H1 (cell line): ENCODE results near the gene KCTD16. TPM values are rescaled to one million over a fixed set of nuclear protein-coding genes. Genes with fewer than 3 reads are reported as not detected.

Experiments used
- EZH2 ChIP-seq: fragments of 200-600 bp; sonication (generic); IDR thresholded peaks from 2 replicates; pipeline ENCODE4 v1.7.1; 2012; ENCODE audit warnings: low read depth, mild to moderate bottlenecking, moderate library complexity, low read length, inconsistent platforms; ENCODE audit not compliant: severe bottlenecking
- KDM5A ChIP-seq: fragments of 200-600 bp; IDR thresholded peaks from 2 replicates; pipeline ENCODE4 v1.7.1; 2012; ENCODE audit warnings: mild to moderate bottlenecking, low read length, inconsistent platforms, mixed read lengths
- POLR2AphosphoS5 ChIP-seq: IDR thresholded peaks from 2 replicates; pipeline ENCODE4 v1.6.1; 2011; ENCODE audit warnings: low read depth, low read length
- SUZ12 ChIP-seq: fragments of 200-600 bp; sonication (generic); IDR thresholded peaks from 2 replicates; pipeline ENCODE4 v1.6.1; 2012; ENCODE audit warnings: mild to moderate bottlenecking, inconsistent platforms, low read length, moderate library complexity, mixed read lengths
- TAF1 ChIP-seq: IDR thresholded peaks from 2 replicates; pipeline ENCODE4 v1.6.1; 2011; ENCODE audit warnings: mild to moderate bottlenecking, low read depth, low read length
- TBP ChIP-seq: IDR thresholded peaks from 2 replicates; pipeline ENCODE4 v1.6.1; 2011; ENCODE audit warnings: low read depth, low read length, improper control_type of control experiment
- polyA plus RNA-seq, 7 experiments: library from polyadenylated mRNA; depleted of rRNA in 3 of 7; stranded (reverse) in 5 of 7; unstranded in 2 of 7; fragments of >200 nt in 5 of 7; fragments of 200-250 nt in 2 of 7; gene quantifications; 1 replicate in 5 of 7; 2 replicates in 1 of 7; 4 replicates in 1 of 7; pipeline versions ENCODE4 v1.2.1 to v1.2.3, GENCODE V29; 2011 to 2013; ENCODE audit warnings: missing spikeins in 2 of 7, mixed read lengths in 2 of 7
- total RNA-seq: library from RNA; stranded (reverse); fragmentation: NEBNext Ultra II Directional; extraction: Animal tissue kit (Norgen Biotek cat#: 25700); gene quantifications from 2 replicates; pipeline ENCODE4 v1.2.1, GENCODE V29; 2021

KCTD16 gene
- total and polyA plus RNA-seq, 2 of the 8 experiments (the other 6 are each of a cell fraction or from before 2014, with no cell fraction given), result 0.03 to 0.24 TPM

GRCh38 chr5:144315994-144316634, 145.4 kb downstream of the KCTD16 start (continued):
- no peak for TF ChIP-seq POLR2AphosphoS5
- no peak for TF ChIP-seq TAF1
- no peak for TF ChIP-seq TBP
- no peak for TF ChIP-seq KDM5A
- no peak for TF ChIP-seq SUZ12
- TF ChIP-seq EZH2, result no peak
